Measurements from ENCODE around the gene TIMP2.

The TIMP2 gene

DNA sequence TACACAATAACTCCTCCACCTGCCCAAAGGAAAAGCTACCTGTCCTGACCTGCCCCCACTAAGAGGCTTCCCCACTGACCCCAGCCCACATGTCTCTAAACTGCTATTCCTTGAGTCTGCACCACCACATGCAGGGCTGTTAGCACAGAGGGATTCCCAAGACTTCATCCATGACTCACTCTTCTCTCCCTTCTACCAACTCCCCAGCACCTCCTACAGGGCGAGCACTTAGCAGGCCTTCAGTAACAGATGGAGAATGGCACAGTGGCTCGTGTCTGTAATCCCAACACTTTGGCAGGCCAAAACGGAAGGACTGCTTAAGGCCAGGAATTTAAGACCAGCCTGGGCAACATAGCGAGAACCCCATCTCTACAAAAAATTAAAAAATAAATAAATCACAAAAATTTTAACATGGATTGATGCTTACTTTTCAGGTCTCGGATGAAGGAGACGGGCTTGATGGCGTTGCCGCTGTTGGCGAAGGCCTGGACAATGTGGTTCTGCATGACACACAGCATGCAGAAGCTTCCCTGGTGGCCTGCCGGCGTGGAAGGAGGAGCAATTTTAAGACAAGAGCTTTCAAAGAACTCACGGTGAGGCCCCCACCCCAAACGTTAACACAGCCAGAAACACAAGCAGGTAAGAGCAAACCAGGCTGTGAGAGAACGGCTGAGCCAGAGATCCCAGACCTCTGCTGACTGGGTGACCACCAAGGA is 96.6 kb downstream of the TIMP2 start:
- DNase-seq = no peak

DNA sequence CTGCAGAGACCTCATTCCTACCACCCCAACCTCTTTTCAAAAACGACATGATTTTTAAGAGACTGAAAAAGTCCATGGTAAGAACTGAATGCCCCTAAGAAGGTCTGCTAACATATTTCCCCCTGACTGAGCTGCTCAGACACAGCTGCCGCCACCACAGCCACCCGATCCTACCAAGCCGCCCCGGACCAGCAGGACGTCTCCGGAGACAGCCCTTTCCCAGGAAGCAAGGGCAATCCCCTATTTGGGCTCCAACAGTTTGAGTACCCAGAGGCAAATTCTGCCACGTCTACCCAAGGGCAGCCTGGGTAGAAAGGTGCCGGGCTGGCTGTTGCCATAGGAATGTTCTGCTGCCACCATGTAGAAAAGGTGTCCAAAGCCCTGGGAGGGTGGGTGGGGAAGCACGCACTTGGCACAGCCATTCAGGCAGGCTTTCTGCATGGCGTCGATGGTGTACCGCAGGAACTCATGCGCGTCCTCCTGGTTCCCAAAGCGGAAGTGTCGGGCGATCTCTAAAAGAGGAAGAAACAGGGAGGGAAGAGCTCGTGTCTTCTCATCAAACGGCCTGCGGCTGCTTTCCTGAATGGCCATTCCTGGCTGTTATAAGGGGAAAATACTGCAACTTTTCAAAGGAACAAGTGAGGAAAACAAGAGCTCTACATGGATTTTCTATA is 98.2 kb downstream of the TIMP2 start:
- DNase-seq = no peak

- DNase-seq = no peak
Observed at GRCh38 chr17:78826421-78826820, 98.8 kb downstream of the TIMP2 start.

DNA sequence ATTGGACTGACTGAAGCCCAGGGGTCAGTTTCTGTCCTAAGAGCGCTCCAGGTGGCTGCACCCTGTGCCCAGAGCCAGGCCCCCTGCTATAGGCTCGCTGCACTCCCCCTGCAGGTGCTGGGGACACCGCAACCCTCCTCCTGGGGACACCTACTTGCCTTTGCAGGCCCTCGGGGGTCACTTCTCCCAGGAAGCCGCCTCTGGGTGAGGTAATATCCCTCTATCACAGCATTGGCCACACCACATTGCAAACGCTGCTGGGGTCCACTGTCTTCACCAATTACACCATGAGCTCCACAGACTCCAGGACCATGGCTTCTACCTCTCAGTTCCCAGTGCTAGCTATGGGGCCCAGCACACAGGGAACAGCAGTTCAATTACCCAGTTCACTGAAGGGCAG is 99.5 kb downstream of the TIMP2 start:
- DNase-seq = no peak

DNA sequence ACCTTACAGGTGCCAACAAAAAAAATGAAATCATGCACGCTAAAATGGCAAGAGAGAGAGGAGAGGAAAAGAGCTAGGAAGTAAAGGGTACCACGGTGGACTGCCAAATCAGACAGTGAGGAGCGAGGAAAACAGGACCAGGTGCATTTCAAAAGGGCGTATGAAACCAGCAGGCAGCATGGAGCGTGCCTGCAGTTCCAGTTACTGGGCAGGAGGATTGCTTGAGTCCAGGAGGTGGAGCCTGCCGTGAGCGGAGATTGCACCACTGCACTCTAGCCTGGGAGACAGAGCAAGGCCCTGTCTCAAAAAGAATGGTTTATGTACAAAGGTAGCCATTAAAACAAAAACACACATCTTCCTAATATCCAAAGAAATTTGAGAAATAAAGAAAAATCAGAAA is 100.9 kb downstream of the TIMP2 start:
- DNase-seq = no peak

DNA sequence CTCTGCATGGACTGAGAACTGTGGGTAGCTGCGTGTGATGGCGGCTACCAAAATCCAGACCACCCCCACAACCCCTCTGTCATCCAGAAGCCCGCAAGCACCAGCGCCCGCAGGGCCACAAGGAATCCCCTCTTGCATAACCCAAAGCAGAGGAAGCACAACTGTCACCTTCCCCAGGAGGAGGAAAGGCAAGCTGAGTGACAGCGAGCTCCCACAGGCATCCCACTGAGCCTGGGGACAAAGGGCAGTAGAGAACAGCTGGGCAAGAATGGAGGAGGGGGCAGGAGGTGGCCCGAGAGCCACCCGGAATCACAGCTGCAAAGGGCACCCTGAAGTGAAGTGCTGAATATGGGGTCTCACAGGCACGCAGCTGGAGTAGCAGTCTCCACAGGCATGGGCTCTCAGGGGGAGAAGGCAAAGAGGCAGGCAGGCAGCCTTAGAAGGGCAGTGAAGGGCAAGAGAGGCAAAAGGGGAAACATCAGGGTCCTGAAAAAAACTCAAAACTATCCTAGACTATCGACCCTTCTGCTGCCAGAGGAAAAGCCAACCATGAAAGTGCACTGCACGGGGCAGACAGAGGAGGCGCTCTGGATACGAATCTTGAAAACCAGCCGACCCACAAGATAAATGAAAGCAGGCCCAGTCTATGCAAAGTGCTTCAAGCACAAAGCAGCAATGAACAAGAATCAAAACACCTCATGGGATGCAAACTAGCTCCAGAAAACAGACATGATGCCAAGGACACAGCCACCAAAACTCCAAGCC is 101.7 kb downstream of the TIMP2 start:
- no peak for DNase-seq

- no peak for DNase-seq
Observed at GRCh38 chr17:78822552-78822951, 102.6 kb downstream of the TIMP2 start.

DNA sequence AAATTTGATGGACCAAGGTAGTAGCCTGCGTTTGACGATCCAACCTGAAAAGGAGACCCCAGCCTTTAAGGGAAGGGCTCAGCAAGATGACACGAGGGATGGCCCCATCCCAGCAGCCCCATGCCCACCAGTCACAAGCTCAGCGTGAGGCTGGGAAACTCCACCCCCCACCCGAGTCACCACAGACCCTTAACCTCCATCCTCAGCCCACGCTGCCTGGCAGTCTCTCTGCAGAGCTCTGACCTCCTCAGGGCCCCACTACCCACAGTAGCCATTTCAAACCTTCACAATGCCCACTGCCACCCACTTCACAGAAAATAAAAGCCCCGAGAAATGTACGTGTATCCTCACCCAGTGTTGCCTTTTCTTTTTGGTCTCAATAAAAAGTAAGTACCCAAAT is 103.2 kb downstream of the TIMP2 start:
- DNase-seq = no peak

DNA sequence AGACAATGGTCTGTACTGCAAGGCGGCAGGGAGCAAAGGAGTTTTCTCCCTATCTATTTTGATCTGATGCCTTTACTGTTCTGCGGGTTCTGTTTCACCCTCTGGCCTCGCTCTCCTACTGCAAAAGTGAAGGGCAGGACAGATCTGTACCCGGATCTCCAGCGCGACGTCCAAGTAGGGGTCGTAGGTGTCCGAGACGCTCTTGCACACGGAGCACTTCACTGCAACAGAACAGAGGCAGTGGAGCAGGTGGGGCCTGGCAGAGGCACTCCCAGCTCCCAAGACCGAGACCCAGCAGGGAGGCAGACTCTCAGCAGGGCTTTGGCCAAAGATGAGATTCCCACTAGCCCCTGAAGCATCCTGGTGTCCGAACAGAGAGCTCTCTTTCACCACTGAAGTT is 104.3 kb downstream of the TIMP2 start:
- no peak for DNase-seq

DNA sequence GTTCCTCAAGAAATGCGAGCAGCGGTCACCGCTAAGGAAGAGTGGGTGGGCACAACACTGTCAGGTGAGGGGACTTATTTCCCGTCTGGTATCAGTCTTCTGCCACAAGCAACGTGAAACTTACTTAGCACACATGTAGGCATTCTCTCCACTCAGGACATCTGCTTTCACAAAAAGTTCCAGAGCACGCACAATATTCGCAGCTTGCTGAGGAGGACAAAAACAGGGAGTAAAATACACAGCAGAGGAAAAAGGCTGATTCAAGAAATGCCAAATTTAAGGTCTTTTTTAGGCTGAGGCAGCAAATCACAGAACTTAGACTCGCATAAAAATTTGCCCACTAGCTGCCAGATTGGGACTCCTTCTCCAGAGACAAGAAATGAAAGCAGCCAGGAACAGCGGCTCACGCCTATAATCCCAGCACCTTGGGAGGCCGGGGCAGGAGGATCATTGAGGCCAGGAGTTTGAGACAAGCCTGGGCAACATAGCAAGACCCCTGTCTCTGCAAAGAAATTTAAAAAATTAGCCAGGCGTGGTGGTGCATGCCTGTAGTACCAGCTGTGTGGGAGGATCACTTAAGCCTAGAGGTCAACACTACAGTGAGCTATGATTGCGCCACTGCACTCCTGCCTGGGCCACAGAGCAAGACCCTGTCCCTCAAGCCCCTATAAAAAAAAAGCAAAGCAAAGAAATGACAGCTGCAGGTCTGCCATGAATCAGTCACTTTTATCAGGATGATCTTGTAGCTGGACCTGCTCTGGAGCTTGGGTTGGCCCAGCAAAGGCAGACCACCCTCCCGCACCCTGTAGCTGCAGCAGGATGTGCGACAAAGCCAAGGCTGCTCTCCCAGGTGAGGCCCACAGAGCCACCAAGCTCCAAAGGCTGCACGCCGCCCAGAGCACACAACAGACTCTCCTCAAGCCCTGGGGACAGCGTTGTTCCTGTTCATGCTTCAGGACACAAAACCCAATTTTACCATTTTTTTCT is 105.1 kb downstream of the TIMP2 start:
- no peak for DNase-seq

GRCh38 chr17:78819402-78819801 is 105.8 kb downstream of the TIMP2 start:
- no peak for DNase-seq

GRCh38 chr17:78818932-78819331 is 106.3 kb downstream of the TIMP2 start:
- peak; percentile 28 for DNase-seq

- DNase-seq = no peak
Observed at GRCh38 chr17:78818152-78818846, 106.9 kb downstream of the TIMP2 start.

DNA sequence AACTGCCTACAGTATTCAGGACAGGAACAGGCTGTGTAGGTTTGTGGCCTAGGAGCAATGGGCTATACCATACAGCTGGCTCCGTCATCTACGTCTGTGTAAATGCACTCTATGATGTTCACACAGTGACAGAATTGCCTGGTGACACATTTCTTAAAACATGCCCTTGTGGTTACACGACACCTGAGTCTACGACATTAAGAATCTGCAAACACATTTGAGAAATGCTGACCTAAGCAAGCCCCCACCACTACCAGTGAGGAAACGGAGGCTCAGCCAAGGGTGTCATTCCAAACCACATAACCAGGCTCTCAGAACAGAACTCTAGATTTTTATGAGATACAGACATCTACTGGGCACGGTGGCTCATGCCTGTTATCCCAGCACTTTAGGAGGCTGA is 108.1 kb downstream of the TIMP2 start:
- no peak for DNase-seq

DNA sequence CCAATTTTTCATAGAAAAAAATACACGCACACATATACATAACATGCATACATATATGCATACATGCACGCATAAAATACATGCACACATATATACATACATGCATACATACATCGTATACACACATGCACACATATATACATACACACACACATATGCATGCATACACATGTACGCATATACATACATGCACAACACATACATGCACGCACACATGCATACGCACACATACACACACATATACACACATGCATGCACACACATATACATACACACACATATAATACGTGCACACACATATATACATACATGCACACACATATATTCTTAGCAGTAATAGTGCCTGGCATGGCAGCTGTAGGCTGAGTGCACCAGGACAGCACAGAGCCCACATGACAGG is 109.5 kb downstream of the TIMP2 start:
- no peak for DNase-seq

DNA sequence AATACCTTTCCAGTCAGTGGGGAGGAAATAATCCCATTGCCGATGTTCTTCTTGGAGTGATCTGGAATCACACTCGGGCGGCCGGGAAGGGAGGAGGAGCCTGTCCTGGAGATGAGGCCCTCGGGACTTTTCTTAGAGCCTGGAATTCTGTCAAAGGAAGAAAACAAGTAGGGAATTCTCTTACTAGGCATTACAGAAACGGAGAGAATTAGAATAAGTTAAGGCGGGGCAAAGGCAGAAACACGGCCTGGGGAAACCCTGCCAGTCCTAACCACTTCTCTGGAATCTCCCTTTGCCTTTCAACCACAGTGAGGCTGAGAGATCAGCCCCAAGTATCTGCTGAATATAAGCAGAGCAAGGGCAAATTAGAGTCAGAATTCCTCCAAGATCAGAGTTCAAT is 112.3 kb downstream of the TIMP2 start:
- DNase-seq = no peak

DNA sequence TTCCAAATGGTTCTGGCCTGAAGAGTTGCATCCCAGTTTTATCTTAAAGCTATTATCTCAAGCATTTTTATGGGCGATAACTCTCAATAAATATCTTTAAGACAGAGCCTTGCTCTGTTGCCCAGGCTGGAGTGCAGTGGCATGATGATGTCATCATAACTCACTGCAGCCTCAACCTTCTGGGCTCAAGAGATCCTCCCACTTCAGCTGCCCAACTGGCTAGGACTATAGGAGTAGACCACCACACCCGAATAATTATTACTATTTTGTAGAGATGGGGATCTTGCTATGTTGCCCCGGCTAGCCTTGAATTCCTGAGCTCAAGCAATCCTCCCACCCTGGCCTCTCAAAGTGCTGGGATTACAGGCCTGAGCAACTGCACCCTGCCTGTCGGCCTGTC is 117.0 kb downstream of the TIMP2 start:
- no peak for DNase-seq

DNA sequence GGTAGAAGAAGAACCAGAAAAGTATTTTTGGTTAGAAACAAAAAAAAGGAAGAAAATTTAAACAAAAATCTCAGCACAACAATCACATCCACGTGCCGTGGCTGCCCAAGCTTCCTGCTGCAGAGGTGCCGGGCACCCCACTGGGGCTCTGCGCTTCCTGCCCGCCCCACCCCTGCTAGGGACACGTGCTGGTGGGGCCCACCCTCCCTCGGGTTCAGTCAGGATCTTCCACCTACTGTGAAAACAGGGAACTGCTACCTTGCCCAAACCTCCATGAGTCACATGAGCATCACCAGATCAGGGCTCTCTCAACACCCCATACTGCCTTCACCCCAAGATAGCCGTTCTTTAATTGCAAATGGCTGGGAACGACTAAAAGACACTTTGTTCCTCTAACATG is 118.7 kb downstream of the TIMP2 start:
- no peak for DNase-seq

DNA sequence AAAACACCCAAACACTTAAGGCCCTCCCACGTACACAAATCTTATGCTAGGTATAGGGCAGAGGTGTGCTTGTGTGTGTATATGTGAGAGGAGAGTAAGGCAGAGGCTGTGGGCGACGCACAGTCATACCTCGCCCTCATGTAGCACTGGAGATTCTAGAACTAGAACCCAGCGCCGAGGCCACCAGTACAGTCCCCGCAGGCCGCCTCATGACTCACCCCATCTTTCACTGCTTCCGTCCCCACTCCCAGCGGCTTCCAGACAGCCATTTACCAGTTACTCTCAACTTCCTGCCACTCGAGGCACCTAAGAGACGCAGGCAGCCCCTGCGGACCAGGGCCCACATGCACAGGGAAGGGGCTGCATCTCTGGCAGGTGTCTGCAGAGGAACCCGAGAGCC is 119.9 kb downstream of the TIMP2 start:
- DNase-seq = no peak

DNA sequence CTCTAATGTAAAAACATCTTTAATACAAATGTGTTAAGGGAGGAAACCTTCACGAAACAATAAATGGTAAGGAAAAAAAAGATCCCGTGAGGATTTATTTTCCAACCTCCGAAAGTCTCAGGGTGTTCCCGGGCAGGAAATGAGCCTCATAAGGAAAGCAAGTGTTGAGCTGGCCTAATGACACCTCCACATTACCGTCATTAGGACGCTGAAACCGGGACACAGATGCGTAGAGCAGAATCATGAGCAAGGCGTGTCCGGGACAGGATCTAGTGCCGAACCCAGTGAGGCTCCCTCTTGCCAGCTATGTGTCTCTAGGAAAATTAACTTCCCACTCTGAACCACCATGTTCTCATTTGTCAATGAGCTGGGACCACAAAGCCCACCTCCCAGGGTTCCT is 120.4 kb downstream of the TIMP2 start:
- DNase-seq = no peak

- DNase-seq = no peak
Observed at GRCh38 chr17:78803186-78803845, 121.9 kb downstream of the TIMP2 start.

Measured in KG1 (cell line).